GM21528 (cell line): ENCODE data around the gene CCP110.

ENCODE experiments used
- ATAC-seq: cut with Tn5 transposase; IDR thresholded peaks from one replicate; pipeline ENCODE4 v1.9.1; 2021; ENCODE audit warnings: mild to moderate bottlenecking, moderate library complexity; ENCODE audit not compliant: unreplicated experiment, low FRiP score

Gene CCP110

GRCh38 chr16:19523559-19524355 is at the start of gene CCP110:
TSS of gene CCP110 (plus strand) at chr16:19523942. CDS start at chr16:19527882, 3,940 bp downstream.
- peak; percentile 74 for ATAC-seq

GRCh38 chr16:19474617-19475016 is 49.1 kb upstream of the CCP110 start:
- ATAC-seq, result no peak

GRCh38 chr16:19478505-19478904 is 45.2 kb upstream of the CCP110 start:
- no peak for ATAC-seq

GRCh38 chr16:19479302-19479721 is 44.4 kb upstream of the CCP110 start:
- no peak for ATAC-seq

GRCh38 chr16:19481296-19481695 is 42.4 kb upstream of the CCP110 start:
- ATAC-seq, result no peak

- ATAC-seq, result no peak
These were observed 42.0 kb upstream of the CCP110 start for GRCh38 chr16:19481769-19482168.

- no peak for ATAC-seq
These were observed 41.5 kb upstream of the CCP110 start for GRCh38 chr16:19482291-19482690.

GRCh38 chr16:19484096-19484495 is 39.6 kb upstream of the CCP110 start:
- no peak for ATAC-seq

GRCh38 chr16:19485611-19486010 is 38.1 kb upstream of the CCP110 start:
- ATAC-seq, result no peak

GRCh38 chr16:19486051-19486450 is 37.7 kb upstream of the CCP110 start:
- ATAC-seq, result no peak

GRCh38 chr16:19486750-19487325 is 36.9 kb upstream of the CCP110 start:
- no peak for ATAC-seq

- no peak for ATAC-seq
These were observed 35.5 kb upstream of the CCP110 start for GRCh38 chr16:19488213-19488640.

GRCh38 chr16:19490619-19491018 is 33.1 kb upstream of the CCP110 start:
- no peak for ATAC-seq

- no peak for ATAC-seq
These were observed 26.6 kb upstream of the CCP110 start for GRCh38 chr16:19497176-19497575.

GRCh38 chr16:19499006-19499405 is 24.7 kb upstream of the CCP110 start:
- ATAC-seq, result no peak

- no peak for ATAC-seq
These were observed 24.3 kb upstream of the CCP110 start for GRCh38 chr16:19499481-19499880.

GRCh38 chr16:19502395-19503131 is 21.2 kb upstream of the CCP110 start:
- no peak for ATAC-seq

- ATAC-seq, result no peak
These were observed 20.2 kb upstream of the CCP110 start for GRCh38 chr16:19503461-19504075.

- no peak for ATAC-seq
These were observed 18.0 kb upstream of the CCP110 start for GRCh38 chr16:19505600-19506303.

- no peak for ATAC-seq
These were observed 16.8 kb upstream of the CCP110 start for GRCh38 chr16:19506965-19507364.
